ENCODE results near the gene BEX5. TPM values are rescaled to one million over a fixed set of nuclear protein-coding genes. Genes with fewer than 3 reads are reported as not detected.

Gene BEX5
- under 1 TPM in 1 of 2 donors, not detected in 1; under 0.01 TPM for total RNA-seq

GRCh38 chrX:102155806-102156179, at the start of gene BEX5:
BEX5 (minus strand) TSS chrX:102155977; CDS start chrX:102154265, 1,712 bp downstream.

GRCh38 chrX:102142274-102142673, 13.5 kb downstream of the BEX5 start, which contains the start of gene TCEAL6:
TCEAL6 (minus strand) TSS chrX:102142481.

GRCh38 chrX:102125436-102125835, 30.3 kb downstream of the BEX5 start, which contains the start of gene TCEAL2:
TCEAL2 (plus strand) TSS chrX:102125679; CDS start chrX:102126831, 1,152 bp downstream.

Other genes starting within 250 kb of the BEX5 start
- 1 to 10 TPM in 1 of 2 donors, under 1 TPM in 1; under 0.01 to 1.7 TPM for gene ZMAT1, start 223.9 kb downstream of the BEX5 start, total RNA-seq
- not detected for gene TCEAL2, start 30.3 kb downstream of the BEX5 start, total RNA-seq
- not detected for gene TCEAL6, start 13.5 kb downstream of the BEX5 start, total RNA-seq
- not detected for gene TCP11X1, start 59.3 kb upstream of the BEX5 start, total RNA-seq
- gene NXF2, start 91.2 kb upstream of the BEX5 start, total RNA-seq, result not detected